ENCODE measurements around the gene TCEANC. TPM values are rescaled to one million over a fixed set of nuclear protein-coding genes. Genes with fewer than 3 reads are reported as not detected.
"Not testable (repeated sequence)": the region's sequence is repeated elsewhere in the genome, so short reads cannot be mapped to it uniquely, and the experiment has no call there.

Gene TCEANC
- total RNA-seq, 1 experiment from 2014 or later: 0.81 TPM

GRCh38 chrX:13652287-13652793 lies 601 bp upstream of the TCEANC start:
- in situ Hi-C loops (cut with HindIII; ENCODE audit: low sequenced_read_pairs): no loop called here
- no peak for DNase-seq (ENCODE audit: low spot score)

DNA sequence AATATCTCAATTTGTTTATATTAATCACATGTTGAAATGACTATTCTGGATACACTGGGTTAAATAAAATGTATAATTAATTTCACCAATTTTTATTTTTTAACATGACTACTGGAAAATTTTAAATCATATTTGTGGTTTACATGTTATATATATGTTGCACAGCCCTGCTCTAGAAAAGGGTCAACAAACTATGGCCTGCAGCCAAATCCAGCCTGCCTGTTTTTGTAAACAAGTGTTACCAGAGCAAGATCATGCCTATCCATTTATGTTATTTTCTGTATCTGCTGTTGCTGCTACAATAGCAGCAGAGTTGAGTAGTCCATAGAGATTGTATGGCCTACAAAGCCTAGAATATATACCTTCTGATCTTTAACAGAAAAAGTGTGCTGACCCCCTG lies 1.2 kb downstream of the TCEANC start:
- DNase-seq (ENCODE audit: low spot score): no peak
- in situ Hi-C loops (cut with HindIII; ENCODE audit: low sequenced_read_pairs): no loop called here

- no peak for DNase-seq (ENCODE audit: low spot score)
- in situ Hi-C loops (cut with HindIII; ENCODE audit: low sequenced_read_pairs): no loop called here
Observed at GRCh38 chrX:13655674-13656073, 2.7 kb downstream of the TCEANC start.

GRCh38 chrX:13658602-13659001 lies 5.7 kb downstream of the TCEANC start:
- in situ Hi-C loops (cut with HindIII; ENCODE audit: low sequenced_read_pairs): no loop called here
- peak; percentile 67 for DNase-seq (ENCODE audit: low spot score)

DNA sequence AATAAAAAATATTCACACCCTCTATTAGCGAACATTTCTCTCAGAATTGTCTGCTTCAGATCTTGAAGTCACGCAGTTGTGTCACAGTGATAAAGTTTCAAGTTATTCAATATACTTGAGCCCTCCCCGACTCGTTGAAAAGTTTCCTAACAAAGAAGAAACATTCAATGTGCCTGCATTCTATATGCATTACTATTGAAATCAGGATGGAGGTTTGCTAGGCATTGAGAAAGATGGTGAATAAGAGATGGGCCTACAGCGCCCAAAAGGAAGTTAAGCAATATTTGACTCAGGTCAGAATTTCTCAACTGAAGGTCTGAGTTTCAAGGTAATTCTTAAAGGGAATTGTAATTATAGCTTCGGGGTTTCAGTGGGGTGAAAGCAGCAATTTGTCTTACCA lies 6.1 kb downstream of the TCEANC start:
- DNase-seq (ENCODE audit: low spot score): no peak
- in situ Hi-C loops (cut with HindIII; ENCODE audit: low sequenced_read_pairs): no loop called here

GRCh38 chrX:13661735-13662288 lies 8.9 kb downstream of the TCEANC start:
- in situ Hi-C loops (cut with HindIII; ENCODE audit: low sequenced_read_pairs): no loop called here
- DNase-seq (ENCODE audit: low spot score): no peak

- DNase-seq (ENCODE audit: low spot score): no peak
- in situ Hi-C loops (cut with HindIII; ENCODE audit: low sequenced_read_pairs): no loop called here
Observed at GRCh38 chrX:13662355-13662791, 9.4 kb downstream of the TCEANC start.

DNA sequence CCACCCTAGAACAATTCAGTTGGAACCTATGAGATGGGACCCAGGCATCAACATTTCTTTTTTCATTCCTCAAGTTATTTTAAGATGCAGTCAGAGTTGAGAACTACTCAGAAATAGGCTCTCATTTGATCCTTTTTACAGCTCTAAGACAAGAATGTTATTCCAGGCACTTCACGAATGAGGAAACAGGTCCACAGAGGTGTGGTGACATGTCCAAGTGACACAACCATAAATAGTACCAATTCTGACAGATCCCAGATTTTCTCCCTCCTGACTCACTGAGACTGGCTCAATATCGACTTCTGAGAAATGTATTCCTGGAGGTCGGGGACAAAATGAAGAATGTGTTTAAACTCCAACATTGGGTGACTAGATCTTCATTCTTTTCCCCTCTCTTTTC lies 11.1 kb downstream of the TCEANC start:
- in situ Hi-C loops (cut with HindIII; ENCODE audit: low sequenced_read_pairs): no loop called here
- DNase-seq (ENCODE audit: low spot score): no peak

DNA sequence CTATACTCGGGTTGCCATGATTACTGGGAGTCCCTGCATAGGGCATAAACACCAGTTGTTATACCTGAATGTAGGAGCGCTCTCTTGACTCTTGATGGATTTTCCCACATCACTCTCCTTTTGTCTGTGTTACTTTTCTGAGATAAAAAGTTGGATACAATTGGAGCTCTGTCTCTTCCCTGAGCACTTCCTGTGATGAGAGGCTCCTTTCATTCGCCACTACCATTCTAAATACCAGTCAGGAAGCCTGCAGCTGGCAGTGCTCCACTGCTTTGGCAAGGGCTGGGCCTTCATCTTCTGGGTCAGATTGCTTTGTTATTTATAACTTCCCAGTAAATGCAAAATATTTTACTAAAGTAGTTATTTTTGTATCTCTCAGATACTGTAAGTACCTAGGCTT lies 13.9 kb downstream of the TCEANC start:
- DNase-seq (ENCODE audit: low spot score): no peak
- in situ Hi-C loops (cut with HindIII; ENCODE audit: low sequenced_read_pairs): no loop called here

DNA sequence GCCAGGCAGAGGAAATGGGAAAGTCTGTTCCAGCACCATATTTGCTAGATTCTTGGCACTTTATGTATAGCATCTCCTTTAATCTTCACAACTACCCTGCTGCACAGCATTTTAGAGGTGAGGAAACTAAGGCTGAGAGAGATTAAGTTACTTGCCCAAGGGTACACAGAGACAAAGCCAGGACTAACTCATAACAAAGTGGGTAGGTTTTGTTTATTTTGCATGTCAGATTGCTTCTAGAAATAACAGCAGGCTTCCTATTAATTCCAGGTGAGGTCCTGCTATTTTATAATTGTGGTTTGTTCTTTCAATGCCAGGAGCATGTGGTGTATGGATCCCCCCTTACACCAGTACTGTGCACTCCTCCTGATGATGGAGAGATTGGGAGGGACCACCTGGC lies 15.0 kb downstream of the TCEANC start:
- no peak for DNase-seq (ENCODE audit: low spot score)
- in situ Hi-C loops (cut with HindIII; ENCODE audit: low sequenced_read_pairs): no loop called here

DNA sequence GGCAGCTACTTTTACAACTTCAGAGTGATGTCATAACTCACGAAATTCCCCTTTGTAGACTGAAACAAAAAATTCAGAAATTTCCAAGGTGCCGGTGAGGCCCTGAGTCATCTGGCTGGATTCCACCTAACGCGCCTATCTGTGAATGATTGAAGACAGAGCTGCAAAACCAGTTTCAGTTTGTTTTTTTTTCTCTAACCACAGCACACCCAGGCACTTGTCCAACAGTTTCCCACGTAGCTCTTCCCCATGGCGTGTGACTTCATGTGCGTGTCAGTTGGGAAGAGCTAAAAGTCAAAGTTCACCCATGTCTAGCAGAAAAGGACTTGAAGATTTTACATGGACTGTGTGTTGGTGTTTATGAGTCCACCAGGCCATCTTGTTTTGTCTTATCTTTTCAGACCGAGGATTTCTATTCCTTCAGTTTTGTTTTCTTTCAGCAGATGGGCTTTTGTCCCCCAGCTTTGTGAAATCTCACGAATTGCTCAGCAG lies 16.4 kb downstream of the TCEANC start:
- in situ Hi-C loops (cut with HindIII; ENCODE audit: low sequenced_read_pairs): no loop called here
- DNase-seq (ENCODE audit: low spot score): no peak

GRCh38 chrX:13669755-13670154 lies 16.8 kb downstream of the TCEANC start:
- DNase-seq (ENCODE audit: low spot score); in situ Hi-C loops (cut with HindIII; ENCODE audit: low sequenced_read_pairs): not testable (repeated sequence)

GRCh38 chrX:13670197-13670596 lies 17.3 kb downstream of the TCEANC start:
- in situ Hi-C loops (cut with HindIII; ENCODE audit: low sequenced_read_pairs): no loop called here
- DNase-seq (ENCODE audit: low spot score): no peak

DNA sequence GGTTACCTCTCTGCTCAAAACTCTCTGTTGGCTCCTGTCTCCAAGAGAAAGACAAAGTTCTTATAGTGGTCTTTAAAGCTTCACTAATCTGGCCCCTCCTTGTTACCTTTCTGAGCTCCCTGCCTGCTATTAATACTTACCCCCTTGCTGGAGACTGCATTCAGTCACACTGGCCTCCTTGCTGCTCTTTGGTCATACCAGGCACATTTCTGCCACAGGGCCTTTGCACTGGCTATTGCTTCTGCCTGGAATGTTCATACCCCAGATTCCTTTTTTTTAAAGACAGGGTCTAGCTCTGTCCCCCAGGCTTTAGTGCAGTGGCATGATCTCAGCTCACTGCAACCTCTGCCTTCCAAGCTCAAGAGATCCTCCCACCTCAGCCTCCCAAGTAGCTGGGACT lies 20.1 kb downstream of the TCEANC start:
- no peak for DNase-seq (ENCODE audit: low spot score)
- in situ Hi-C loops (cut with HindIII; ENCODE audit: low sequenced_read_pairs): no loop called here

DNA sequence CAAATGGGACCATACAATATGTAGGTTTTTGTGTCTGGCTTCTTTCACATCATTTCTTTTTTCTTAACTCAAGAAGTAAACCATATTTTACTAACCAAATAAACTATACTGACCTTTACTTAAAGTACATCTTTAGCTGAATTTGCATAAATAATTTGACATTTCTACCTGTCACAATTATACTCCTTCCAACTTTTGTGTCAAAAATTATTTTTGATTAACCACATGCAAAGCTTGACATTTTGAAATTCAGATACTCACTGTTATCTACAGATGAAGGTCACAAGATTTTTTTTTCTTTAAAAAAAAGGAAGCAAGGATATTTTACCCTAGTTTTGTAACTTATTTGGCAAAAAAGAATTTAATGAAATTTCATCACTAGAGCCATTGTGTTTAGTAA lies 23.9 kb downstream of the TCEANC start:
- no peak for DNase-seq (ENCODE audit: low spot score)
- in situ Hi-C loops (cut with HindIII; ENCODE audit: low sequenced_read_pairs): no loop called here

DNA sequence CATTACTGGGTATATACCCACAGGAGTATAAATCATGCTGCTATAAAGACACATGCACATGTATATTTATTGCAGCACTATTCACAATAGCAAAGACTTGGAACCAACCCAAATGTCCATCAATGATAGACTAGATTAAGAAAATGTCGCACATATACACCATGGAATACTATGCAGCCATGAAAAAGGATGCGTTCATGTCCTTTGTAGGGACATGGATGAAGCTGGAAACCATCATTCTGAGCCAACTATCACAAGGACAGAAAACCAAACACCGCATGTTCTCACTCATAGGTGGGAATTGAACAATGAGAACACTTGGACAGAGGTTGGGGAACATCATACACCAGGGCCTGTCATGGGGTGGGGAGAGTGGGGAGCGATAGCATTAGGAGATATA lies 26.8 kb downstream of the TCEANC start:
- DNase-seq (ENCODE audit: low spot score); in situ Hi-C loops (cut with HindIII; ENCODE audit: low sequenced_read_pairs): not testable (repeated sequence)

DNA sequence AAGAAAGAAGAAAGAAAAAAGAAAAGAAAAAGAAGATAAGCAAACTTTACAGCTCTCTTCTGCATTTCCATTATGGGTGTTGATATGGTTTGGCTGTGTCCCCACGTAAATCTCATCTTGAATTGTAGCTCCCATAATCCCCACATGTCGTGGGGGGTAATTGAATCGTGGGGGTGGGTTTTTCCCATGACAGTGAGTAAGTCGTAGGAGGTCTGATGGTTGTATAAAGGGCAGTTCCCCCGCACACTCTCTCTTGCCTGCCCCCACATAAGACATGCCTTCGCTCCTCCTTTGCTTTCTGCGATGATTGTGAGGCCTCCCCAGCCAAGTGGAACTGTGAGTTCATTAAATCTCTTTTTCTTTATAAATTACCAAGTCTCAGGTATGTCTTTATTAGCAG lies 28.7 kb downstream of the TCEANC start:
- in situ Hi-C loops (cut with HindIII; ENCODE audit: low sequenced_read_pairs): no loop called here
- DNase-seq (ENCODE audit: low spot score): no peak

DNA sequence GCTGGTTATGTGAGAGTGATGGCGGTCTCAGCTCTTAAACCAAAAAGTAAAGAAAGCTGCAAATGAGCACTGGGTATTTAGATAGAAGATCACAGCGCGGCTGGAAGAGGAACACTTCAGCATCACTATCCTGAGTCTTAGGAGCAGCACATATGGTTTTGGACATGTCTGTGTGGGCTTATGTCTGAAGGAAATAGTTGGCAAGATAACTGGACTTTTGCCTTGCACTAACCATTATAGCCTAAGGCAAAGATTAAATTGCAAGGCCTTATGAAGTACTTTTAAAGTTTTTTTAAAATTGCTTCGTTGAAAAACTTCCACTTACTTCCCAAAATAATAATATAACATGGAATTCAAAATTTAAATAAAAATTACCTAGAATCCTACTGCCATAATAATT lies 31.4 kb downstream of the TCEANC start:
- no peak for DNase-seq (ENCODE audit: low spot score)
- in situ Hi-C loops (cut with HindIII; ENCODE audit: low sequenced_read_pairs): no loop called here

DNA sequence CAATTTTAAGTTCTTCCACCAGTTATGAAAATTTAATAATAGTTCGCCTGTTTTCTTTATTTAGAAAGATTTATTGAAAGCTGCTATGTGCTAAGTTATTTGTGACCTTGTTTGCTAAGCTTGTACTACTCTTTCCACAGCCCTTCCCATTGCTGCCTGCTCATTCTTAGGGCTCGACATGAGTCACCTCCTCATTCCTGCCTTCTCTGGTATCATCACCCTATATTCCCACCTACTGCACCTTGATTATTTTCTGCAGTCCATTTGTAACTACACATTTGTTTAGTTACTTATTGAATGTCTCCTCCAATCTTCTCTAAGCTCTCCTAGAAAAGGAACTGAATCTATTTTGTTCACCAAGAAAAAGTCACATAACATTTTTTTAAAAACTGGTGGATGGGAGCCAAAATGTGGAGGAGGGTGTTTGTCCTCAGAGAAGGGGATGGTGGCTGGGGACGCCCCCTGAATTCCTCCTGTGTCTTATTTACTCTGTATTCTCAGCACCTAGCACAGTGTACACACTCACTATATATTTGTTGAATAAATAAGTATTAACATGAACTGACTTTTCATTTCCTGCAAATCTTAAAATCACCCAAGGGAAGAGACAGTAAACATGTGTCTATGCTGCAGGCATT lies 32.3 kb downstream of the TCEANC start:
- DNase-seq (ENCODE audit: low spot score): no peak
- in situ Hi-C loops (cut with HindIII; ENCODE audit: low sequenced_read_pairs): no loop called here

- in situ Hi-C loops (cut with HindIII; ENCODE audit: low sequenced_read_pairs): no loop called here
Observed at GRCh38 chrX:13687203-13687602, 34.3 kb downstream of the TCEANC start.

DNA sequence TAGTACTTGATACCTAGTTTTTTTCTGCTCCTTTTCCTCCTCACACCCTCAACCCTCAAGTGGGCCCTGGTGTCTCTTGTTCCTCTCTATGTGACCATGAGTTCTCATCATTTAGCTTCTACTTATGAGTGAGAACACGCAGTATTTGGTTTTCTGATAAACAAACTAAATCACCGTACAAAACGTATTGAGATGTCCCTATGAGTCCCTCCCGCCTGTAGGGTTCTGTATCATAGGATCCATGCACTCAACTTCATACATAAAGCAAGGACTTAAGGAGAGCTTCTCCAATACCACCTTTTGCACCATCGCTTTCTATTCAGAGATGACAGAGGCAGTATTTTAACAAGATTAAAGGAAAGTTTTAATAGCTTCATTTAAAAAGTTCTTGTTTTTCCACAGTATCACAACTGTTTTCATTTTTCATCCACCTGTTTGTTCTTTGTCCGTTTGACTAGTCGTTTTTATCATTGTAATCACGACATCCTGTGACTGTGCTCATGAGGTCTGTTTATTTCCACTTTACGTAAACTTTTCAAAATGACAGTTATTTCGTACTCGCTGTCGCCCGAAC lies 35.5 kb downstream of the TCEANC start:
- no peak for DNase-seq (ENCODE audit: low spot score)
- in situ Hi-C loops (cut with HindIII; ENCODE audit: low sequenced_read_pairs): no loop called here

More at GRCh38 chrX:13687203-13687602, 34.3 kb downstream of the TCEANC start:
- DNase-seq (ENCODE audit: low spot score): no peak
